HepG2 (cell line): Measurements from ENCODE around the gene TRAIP. TPM values are rescaled to one million over a fixed set of nuclear protein-coding genes. Genes with fewer than 3 reads are reported as not detected.

Source experiments
- CBX5 ChIP-seq: sonication (generic); formaldehyde crosslinking; IDR thresholded peaks from 2 replicates; pipeline ENCODE4 v1.4.0; 2020; ENCODE audit warnings: missing genetic modification reagents, borderline replicate concordance
- CREB1 ChIP-seq, 2 experiments: fragments of 450-650 bp in 1 of 2; IDR thresholded peaks; 2 replicates each; pipeline ENCODE4 v1.6.1; 2016 to 2017; ENCODE audit warnings: control low read depth in 1 of 2, mild to moderate bottlenecking in 1 of 2, missing compliant biosample characterization in 1 of 2, missing genetic modification characterization in 1 of 2
- HOXA9 ChIP-seq: sonication (generic); formaldehyde crosslinking; IDR thresholded peaks from 2 replicates; pipeline ENCODE4 v1.8.1; 2022; ENCODE audit warnings: missing genetic modification reagents, mild to moderate bottlenecking, moderate library complexity, borderline replicate concordance
- MIXL1 ChIP-seq: IDR thresholded peaks from 2 replicates; pipeline ENCODE4 v1.6.1; 2016
- NRL ChIP-seq: sonication (generic); formaldehyde crosslinking; IDR thresholded peaks from 2 replicates; pipeline ENCODE4 v1.5.0; 2020; ENCODE audit warnings: missing genetic modification reagents, mild to moderate bottlenecking, moderate library complexity, borderline replicate concordance
- REL ChIP-seq: sonication (generic); formaldehyde crosslinking; conservative IDR thresholded peaks from 2 replicates; pipeline ENCODE4 v1.8.0; 2022; ENCODE audit warnings: mild to moderate bottlenecking, missing genetic modification reagents, moderate library complexity
- THAP11 ChIP-seq: IDR thresholded peaks from 2 replicates; pipeline ENCODE4 v1.6.1; 2016; ENCODE audit warnings: missing biosample characterization, missing genetic modification reagents
- ZBTB40 ChIP-seq, 2 experiments: fragments of 450-650 bp in 1 of 2; sonication (generic) in 1 of 2; formaldehyde crosslinking in 1 of 2; IDR thresholded peaks; 2 replicates each; pipeline versions ENCODE4 v1.6.1 to v1.8.0; 2016 to 2022; ENCODE audit warnings: antibody characterized with exemption in 1 of 2, mild to moderate bottlenecking in 1 of 2, missing genetic modification reagents in 1 of 2
- ZBTB43 ChIP-seq: sonication (generic); formaldehyde crosslinking; conservative IDR thresholded peaks from 2 replicates; pipeline ENCODE4 v1.4.0; 2020; ENCODE audit warnings: missing genetic modification reagents
- ZFP90 ChIP-seq: sonication (generic); formaldehyde crosslinking; IDR thresholded peaks from 2 replicates; pipeline ENCODE4 v1.8.0; 2022; ENCODE audit warnings: missing genetic modification reagents, mild to moderate bottlenecking, inconsistent platforms, borderline replicate concordance
- ZNF225 ChIP-seq: sonication (generic); formaldehyde crosslinking; IDR thresholded peaks from 2 replicates; pipeline ENCODE4 v1.4.0; 2020; ENCODE audit warnings: mild to moderate bottlenecking, missing genetic modification reagents
- ZNF501 ChIP-seq: sonication (generic); formaldehyde crosslinking; IDR thresholded peaks from 2 replicates; pipeline ENCODE4 v1.5.1; 2020; ENCODE audit warnings: mild to moderate bottlenecking, moderate library complexity, missing genetic modification reagents
- ZNF510 ChIP-seq: sonication (generic); formaldehyde crosslinking; IDR thresholded peaks from 2 replicates; pipeline ENCODE4 v1.4.0; 2020; ENCODE audit warnings: low read depth, mild to moderate bottlenecking, missing genetic modification reagents
- ZNF841 ChIP-seq: sonication (generic); formaldehyde crosslinking; IDR thresholded peaks from 2 replicates; pipeline ENCODE4 v1.8.1; 2023; ENCODE audit warnings: missing genetic modification reagents, borderline replicate concordance
- polyA plus RNA-seq, 8 experiments: library from polyadenylated mRNA; depleted of rRNA in 3 of 8; stranded (reverse) in 7 of 8; unstranded in 1 of 8; fragments of >200 nt; fragmentation: Illumina TruSeq in 4 of 8; extraction: Trizol in 4 of 8; gene quantifications; 2 replicates each; pipeline versions ENCODE4 v1.2.1 to v1.2.3, GENCODE V29; 2011 to 2016; ENCODE audit warnings: low read depth in 4 of 8, missing spikeins in 1 of 8, mixed read lengths in 1 of 8; ENCODE audit not compliant: insufficient read depth in 1 of 8
- total RNA-seq, 5 experiments: library from RNA; depleted of rRNA; stranded (reverse); fragments of >200 nt; fragmentation: Illumina TruSeq; extraction: Trizol; gene quantifications; 2 replicates each; pipeline ENCODE4 v1.2.3, GENCODE V29; 2016; ENCODE audit warnings: low read depth in 1 of 5
- TF ChIP-seq, protein P1 (sequence below): sonication (generic); formaldehyde crosslinking; IDR thresholded peaks from 2 replicates; pipeline ENCODE4 v1.9.0; 2022; ENCODE audit warnings: missing genetic modification reagents, mild to moderate bottlenecking, borderline replicate concordance

TRAIP gene
- total and polyA plus RNA-seq, 2 of the 13 experiments (the other 11 are each of a cell fraction or from before 2014, with no cell fraction given): 13.9 to 23.9 TPM

- TF ChIP-seq REL (CRISPR knock-in tag) (no peak), HOXA9 (CRISPR knock-in tag) (no peak), NRL (CRISPR knock-in tag) (peak; percentile 22; the same call in 1 of the 2 replicates), ZBTB43 (CRISPR knock-in tag) (no peak; the same call in 1 of the 2 replicates), ZNF225 (CRISPR knock-in tag) (0 out of 2 replicates have a peak, but pooled peaks have one; percentile 51), ZNF510 (CRISPR knock-in tag) (0 out of 2 replicates have a peak, but pooled peaks have one; percentile 51), ZFP90 (peak; percentile 62; the same call in 1 of the 2 replicates), CBX5 (CRISPR knock-in tag) (0 out of 2 replicates have a peak, but pooled peaks have one; percentile 30), MIXL1 (CRISPR knock-in tag) (0 out of 2 replicates have a peak, but pooled peaks have one; percentile 13), ZNF841 (no peak), ZNF501 (peak; percentile 92), ZBTB40 (IDR thresholded peaks at IDR 0.05) (peak; percentile 74), ZBTB40 (CRISPR knock-in tag; IDR thresholded peaks at IDR 0.05) (no peak), THAP11 (CRISPR knock-in tag) (peak; percentile 90), CREB1 (IDR thresholded peaks at IDR 0.05) (peak; percentile 88), CREB1 (CRISPR knock-in tag; IDR thresholded peaks at IDR 0.05) (peak; percentile 97)
- TF ChIP-seq, protein P1, sequence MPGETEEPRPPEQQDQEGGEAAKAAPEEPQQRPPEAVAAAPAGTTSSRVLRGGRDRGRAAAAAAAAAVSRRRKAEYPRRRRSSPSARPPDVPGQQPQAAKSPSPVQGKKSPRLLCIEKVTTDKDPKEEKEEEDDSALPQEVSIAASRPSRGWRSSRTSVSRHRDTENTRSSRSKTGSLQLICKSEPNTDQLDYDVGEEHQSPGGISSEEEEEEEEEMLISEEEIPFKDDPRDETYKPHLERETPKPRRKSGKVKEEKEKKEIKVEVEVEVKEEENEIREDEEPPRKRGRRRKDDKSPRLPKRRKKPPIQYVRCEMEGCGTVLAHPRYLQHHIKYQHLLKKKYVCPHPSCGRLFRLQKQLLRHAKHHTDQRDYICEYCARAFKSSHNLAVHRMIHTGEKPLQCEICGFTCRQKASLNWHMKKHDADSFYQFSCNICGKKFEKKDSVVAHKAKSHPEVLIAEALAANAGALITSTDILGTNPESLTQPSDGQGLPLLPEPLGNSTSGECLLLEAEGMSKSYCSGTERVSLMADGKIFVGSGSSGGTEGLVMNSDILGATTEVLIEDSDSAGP (CRISPR knock-in tag): peak; percentile 83
Observed at GRCh38 chr3:49856181-49857005, at the start of gene TRAIP (continued).
